HCT116 (cell line): Measurements from ENCODE around the gene NSD2. TPM values are rescaled to one million over a fixed set of nuclear protein-coding genes. Genes with fewer than 3 reads are reported as not detected.

Source experiments
- ATAC-seq: fragments of 200-7000 bp; cut with Tn5 transposase; 2 replicates; pipeline ENCODE4 v1.9.1; 2020; ENCODE audit warnings: mild to moderate bottlenecking, moderate library complexity
- BruUV-seq: library from RNA; stranded (reverse); fragments of 400-500 nt; replicated peaks from 2 replicates; lab custom pipeline; 2021; lab: Mats Ljungman, UMichigan
- CTCF ChIA-PET: fragments of 300-600 bp; sonication (Branson Sonifier 250); formaldehyde crosslinking; loops from one replicate; lab custom pipeline; 2021; ENCODE audit warnings: antibody characterized with exemption; lab: Charles Lee
- POLR2A ChIA-PET: fragments of 300-600, 350-600 bp; sonication (Branson Sonifier 250); formaldehyde crosslinking; loops from one replicate; lab custom pipeline; 2021; ENCODE audit warnings: antibody characterized with exemption; lab: Charles Lee
- RAD21 ChIA-PET, 2 experiments: fragments of 300-600 bp; sonication (Branson Sonifier 250); formaldehyde crosslinking; loops; one replicate each; lab custom pipeline; 2023; ENCODE audit warnings: low total read pairs in 2 of 2; ENCODE audit not compliant: uncharacterized antibody in 2 of 2, unreplicated experiment in 2 of 2, low non-redundant PET in 1 of 2; lab: Charles Lee
- DNase-seq: peaks from one replicate; pipeline ENCODE4 v3.0.0-alpha.2; 2010; ENCODE audit warnings: low read depth, low spot score
- H2AFZ ChIP-seq: fragments of 200-600 bp; shearing (Covaris generic), sonication (generic); 2 replicates; pipeline ENCODE4 v1.6.1; 2017; ENCODE audit warnings: low read depth, mixed run types, mixed read lengths, antibody characterized with exemption, low read length; ENCODE audit not compliant: poor library complexity, severe bottlenecking
- H3K27ac ChIP-seq: 2 replicates; pipeline ENCODE4 v1.5.1; 2012; ENCODE audit warnings: low read depth, low read length
- H3K27me3 ChIP-seq: fragments of 200-600 bp; sonication (generic); 2 replicates; pipeline ENCODE4 v1.6.1; 2016; ENCODE audit warnings: mixed run types, low read length, mixed read lengths; ENCODE audit not compliant: insufficient read depth
- H3K36me3 ChIP-seq, 2 experiments: fragments of 200-500 bp in 1 of 2; fragments of 200-600 bp in 1 of 2; sonication (Bioruptor generic) in 1 of 2; sonication (generic) in 1 of 2; 2 replicates each; pipeline versions ENCODE4 v1.5.1 to v1.6.1; 2014 to 2016; ENCODE audit warnings: low read length in 2 of 2, inconsistent platforms in 1 of 2, mixed read lengths in 1 of 2, mixed run types in 1 of 2; ENCODE audit not compliant: insufficient read depth in 2 of 2, control insufficient read depth in 1 of 2
- H3K4me1 ChIP-seq, 2 experiments: fragments of 200-600 bp in 1 of 2; sonication (generic) in 1 of 2; 2 replicates each; pipeline versions ENCODE4 v1.5.1 to v1.6.1; 2012 to 2017; ENCODE audit warnings: low read length in 2 of 2, inconsistent platforms in 1 of 2, mild to moderate bottlenecking in 1 of 2, mixed read lengths in 1 of 2, mixed run types in 1 of 2, moderate library complexity in 1 of 2; ENCODE audit not compliant: insufficient read depth in 2 of 2, control insufficient read depth in 1 of 2
- H3K4me2 ChIP-seq: fragments of 200-600 bp; sonication (generic); 2 replicates; pipeline ENCODE4 v1.6.1; 2017; ENCODE audit warnings: mixed run types, low read length, mixed read lengths
- H3K4me3 ChIP-seq, 2 experiments: fragments of 200-600 bp in 1 of 2; sonication (generic) in 1 of 2; replicated peaks in 1 of 2; 2 replicates each; pipeline ENCODE4 v1.5.1; 2011 to 2016; ENCODE audit warnings: low read length in 2 of 2, control low read depth in 1 of 2, low read depth in 1 of 2, mild to moderate bottlenecking in 1 of 2, mixed read lengths in 1 of 2, mixed run types in 1 of 2
- H3K79me2 ChIP-seq: fragments of 200-600 bp; sonication (generic); 2 replicates; pipeline ENCODE4 v1.6.1; 2017; ENCODE audit warnings: mild to moderate bottlenecking, mixed run types, low read length, moderate library complexity, mixed read lengths; ENCODE audit not compliant: insufficient read depth
- H3K9ac ChIP-seq: fragments of 200-600 bp; sonication (generic); 2 replicates; pipeline ENCODE4 v1.6.1; 2016; ENCODE audit warnings: low read length, mixed read lengths
- H3K9me2 ChIP-seq: fragments of 200-600 bp; sonication (generic), shearing (Covaris generic); 2 replicates; pipeline ENCODE4 v1.6.1; 2017; ENCODE audit warnings: mixed run types, mild to moderate bottlenecking, moderate library complexity; ENCODE audit not compliant: insufficient read depth
- H3K9me3 ChIP-seq, 2 experiments: fragments of 200-500 bp in 1 of 2; fragments of 200-600 bp in 1 of 2; sonication (Bioruptor generic) in 1 of 2; sonication (generic) in 1 of 2; 2 replicates each; pipeline ENCODE4 v1.6.1; 2014 to 2017; ENCODE audit warnings: low read length in 2 of 2, mixed read lengths in 2 of 2, inconsistent platforms in 1 of 2, low read depth in 1 of 2, mild to moderate bottlenecking in 1 of 2, mixed run types in 1 of 2, moderate library complexity in 1 of 2; ENCODE audit not compliant: control insufficient read depth in 1 of 2, insufficient read depth in 1 of 2
- H4K20me1 ChIP-seq: fragments of 200-600 bp; sonication (generic), shearing (Covaris generic); 2 replicates; pipeline ENCODE4 v1.6.1; 2017; ENCODE audit warnings: mixed run types, mild to moderate bottlenecking, moderate library complexity; ENCODE audit not compliant: insufficient read depth
- CBX3 ChIP-seq: IDR thresholded peaks from 2 replicates; pipeline ENCODE4 v1.6.1; 2012; ENCODE audit warnings: low read depth
- EGR1 ChIP-seq: IDR thresholded peaks from 2 replicates; pipeline ENCODE4 v1.6.1; 2012; ENCODE audit warnings: low read depth
- EZH2 ChIP-seq: fragments of 200-600 bp; sonication (generic); IDR thresholded peaks from 2 replicates; pipeline ENCODE4 v1.6.1; 2017; ENCODE audit warnings: antibody characterized with exemption, mixed run types
- EZH2phosphoT487 ChIP-seq: fragments of 200-600 bp; IDR thresholded peaks from 2 replicates; pipeline ENCODE4 v1.6.1; 2018; ENCODE audit warnings: antibody characterized with exemption, borderline replicate concordance
- POLR2A ChIP-seq: IDR thresholded peaks from 2 replicates; pipeline ENCODE4 v1.7.0; 2011; ENCODE audit warnings: borderline replicate concordance; ENCODE audit not compliant: insufficient read depth, insufficient read length; ENCODE audit errors: extremely low read depth
- SP1 ChIP-seq: IDR thresholded peaks from 2 replicates; pipeline ENCODE4 v1.6.1; 2012; ENCODE audit warnings: low read depth
- YY1 ChIP-seq: IDR thresholded peaks from 2 replicates; pipeline ENCODE4 v1.6.1; 2011; ENCODE audit warnings: low read length, low read depth, moderate library complexity, mild to moderate bottlenecking; ENCODE audit not compliant: insufficient replicate concordance; ENCODE audit errors: extremely low read depth
- ZFX ChIP-seq: fragments of 450-650 bp; IDR thresholded peaks from 2 replicates; pipeline ENCODE4 v1.6.1; 2017
- ZNF274 ChIP-seq: fragments of 200-500 bp; sonication (Bioruptor generic); IDR thresholded peaks from 2 replicates; pipeline ENCODE4 v1.6.1; 2014; ENCODE audit warnings: mild to moderate bottlenecking, low read depth, low read length, inconsistent platforms
- intact Hi-C: fragments of 100-400 bp; cut with micrococcal nuclease; formaldehyde crosslinking; loops from 2 replicates; pipeline ENCODE4 v1.10.0; 2022
- total RNA-seq: library from RNA; stranded (reverse); gene quantifications from one replicate; pipeline ENCODE4 v1.2.1, GENCODE V29; 2021; ENCODE audit not compliant: unreplicated experiment
- TF ChIP-seq, protein P1 (sequence below): IDR thresholded peaks from 2 replicates; pipeline ENCODE4 v1.6.1; 2011; ENCODE audit warnings: mild to moderate bottlenecking, low read length, moderate library complexity; ENCODE audit not compliant: insufficient replicate concordance; ENCODE audit errors: extremely low read depth

Gene NSD2
- total RNA-seq, 1 experiment from 2014 or later: 145 TPM

DNA sequence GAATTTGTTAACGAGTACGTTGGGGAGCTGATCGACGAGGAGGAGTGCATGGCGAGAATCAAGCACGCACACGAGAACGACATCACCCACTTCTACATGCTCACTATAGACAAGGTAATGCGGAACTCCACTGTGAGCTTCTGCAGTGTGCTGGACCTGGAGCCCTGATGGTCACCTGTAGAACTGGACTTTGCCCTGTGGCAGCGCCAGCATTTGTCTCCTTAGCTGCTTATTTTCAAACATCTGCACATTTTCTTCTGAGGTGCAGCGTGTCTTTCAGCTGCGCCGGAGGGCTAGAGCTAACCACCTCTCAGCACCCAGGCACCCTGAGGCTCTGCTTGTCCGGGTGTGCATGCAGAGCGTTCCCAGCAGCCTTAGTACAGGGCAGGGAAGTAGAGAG lies 89.8 kb downstream of the NSD2 start (continued):
- TF ChIP-seq CBX3: no peak
- TF ChIP-seq POLR2A: no peak

DNA sequence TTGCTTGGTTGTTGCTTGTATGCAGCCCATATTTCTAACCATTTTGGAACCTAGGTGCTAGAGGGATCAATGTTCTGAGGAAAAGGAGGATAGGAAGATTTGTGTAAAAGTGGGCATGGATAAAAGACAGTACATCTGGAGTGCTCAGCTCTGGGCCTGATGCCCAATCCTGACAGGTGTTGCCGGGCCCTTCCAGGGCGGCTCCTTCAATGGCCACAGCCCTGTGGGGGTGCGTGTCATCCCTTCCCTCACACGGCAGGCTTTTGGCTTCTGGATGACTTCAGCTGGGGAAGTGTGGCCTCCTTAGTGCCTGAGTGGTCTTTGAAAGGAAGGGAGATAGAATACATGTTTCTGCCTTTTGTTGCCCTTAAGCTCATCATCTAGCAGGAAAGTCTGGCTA lies 90.4 kb downstream of the NSD2 start:
- ChIA-PET POLR2A (no interaction called here), CTCF (no interaction called here), RAD21 (no interaction called here)
- H3K36me3 ChIP-seq: peaks cover 35 to 67% of the 10 kb centered on the region in 2 experiments
- H2AFZ ChIP-seq: no peak overlapping the region
- no peak overlapping the region for H3K27ac ChIP-seq
- no peaks in the 10 kb centered on the region for H3K9me2 ChIP-seq
- DNase-seq (no peak), ATAC-seq (no peak)
- BruUV-seq: no TSS peak
- no peak overlapping the region for H3K4me3 ChIP-seq
- H3K9ac ChIP-seq: no peak overlapping the region
- H3K4me2 ChIP-seq: no peak overlapping the region
- H4K20me1 ChIP-seq: no peaks in the 10 kb centered on the region
- no peaks in the 10 kb centered on the region for H3K4me1 ChIP-seq
- H3K79me2 ChIP-seq: peaks cover 27% of the 10 kb centered on the region
- TF ChIP-seq SP1 (no peak), EGR1 (no peak), ZNF274 (no peak), EZH2 (no peak), EZH2phosphoT487 (no peak), ZFX (no peak), YY1 (no peak)
- TF ChIP-seq, protein P1, sequence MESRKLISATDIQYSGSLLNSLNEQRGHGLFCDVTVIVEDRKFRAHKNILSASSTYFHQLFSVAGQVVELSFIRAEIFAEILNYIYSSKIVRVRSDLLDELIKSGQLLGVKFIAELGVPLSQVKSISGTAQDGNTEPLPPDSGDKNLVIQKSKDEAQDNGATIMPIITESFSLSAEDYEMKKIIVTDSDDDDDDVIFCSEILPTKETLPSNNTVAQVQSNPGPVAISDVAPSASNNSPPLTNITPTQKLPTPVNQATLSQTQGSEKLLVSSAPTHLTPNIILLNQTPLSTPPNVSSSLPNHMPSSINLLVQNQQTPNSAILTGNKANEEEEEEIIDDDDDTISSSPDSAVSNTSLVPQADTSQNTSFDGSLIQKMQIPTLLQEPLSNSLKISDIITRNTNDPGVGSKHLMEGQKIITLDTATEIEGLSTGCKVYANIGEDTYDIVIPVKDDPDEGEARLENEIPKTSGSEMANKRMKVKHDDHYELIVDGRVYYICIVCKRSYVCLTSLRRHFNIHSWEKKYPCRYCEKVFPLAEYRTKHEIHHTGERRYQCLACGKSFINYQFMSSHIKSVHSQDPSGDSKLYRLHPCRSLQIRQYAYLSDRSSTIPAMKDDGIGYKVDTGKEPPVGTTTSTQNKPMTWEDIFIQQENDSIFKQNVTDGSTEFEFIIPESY: no peak
- intact Hi-C loops: no loop called here
- H3K27me3 ChIP-seq: no peaks in the 10 kb centered on the region
- H3K9me3 ChIP-seq: no peaks in the 10 kb centered on the region
